ENCODE data around the gene CPSF4.

GRCh38 chr7:99459087-99459486 is 20.3 kb downstream of the CPSF4 start:
- TF ChIP-seq EZH2 (IDR thresholded peaks at IDR 0.05): no peak
- TF ChIP-seq FOXP2 (optimal IDR thresholded peaks at IDR 0.05; ENCODE audit: control extremely low read depth, extremely low read length, insufficient read depth): no peak
- TF ChIP-seq POLR2AphosphoS5 (IDR thresholded peaks at IDR 0.05; ENCODE audit: borderline replicate concordance, low read depth, low read length): no peak

All from SK-N-MC (cell line).